ENCODE data around the gene RPS6KA3. TPM values are rescaled to one million over a fixed set of nuclear protein-coding genes. Genes with fewer than 3 reads are reported as not detected.
A peak's percentile ranks its signal among the peaks of the same experiment; 100 is the strongest.
"Not testable (repeated sequence)": the region's sequence is repeated elsewhere in the genome, so short reads cannot be mapped to it uniquely, and the experiment has no call there.

Gene RPS6KA3
- total RNA-seq, 1 experiment from 2014 or later, result 35.0 TPM

- Histone ChIP-seq H3K27ac (ENCODE audit: low read length) (no peak overlapping the region), H2AFZ (ENCODE audit: low read length) (no peak overlapping the region), H3K4me3 (ENCODE audit: low read length) (no peak overlapping the region), H3K36me3 (ENCODE audit: insufficient read depth, low read length) (no peaks in the 10 kb centered on the region), H3K79me2 (ENCODE audit: low read length) (peaks cover 97% of the 10 kb centered on the region), H3K9me2 (replicated peaks; ENCODE audit: insufficient read depth, low read length) (no peaks in the 10 kb centered on the region), H4K20me1 (ENCODE audit: insufficient read depth, low read depth, low read length) (peaks cover 3% of the 10 kb centered on the region; the same call in 1 of the 2 replicates), H3K9me3 (ENCODE audit: low read length) (no peaks in the 10 kb centered on the region), H3K27me3 (ENCODE audit: low read length) (no peaks in the 10 kb centered on the region), H3K4me2 (ENCODE audit: low read depth, low read length, poor library complexity, severe bottlenecking) (no peak overlapping the region), H3K9ac (ENCODE audit: low read length) (no peak overlapping the region), H3K4me1 (ENCODE audit: low read length) (peaks cover 46% of the 10 kb centered on the region)
- peak; percentile 34 for DNase-seq
These were observed 5.8 kb downstream of the RPS6KA3 start for GRCh38 chrX:20260885-20261284.

GRCh38 chrX:20254712-20255299 is 11.9 kb downstream of the RPS6KA3 start:
- Histone ChIP-seq H3K4me1 (ENCODE audit: low read length) (peaks cover 7% of the 10 kb centered on the region; the same call in 1 of the 2 replicates), H3K9ac (ENCODE audit: low read length) (no peak overlapping the region), H3K79me2 (ENCODE audit: low read length) (peaks cover 93% of the 10 kb centered on the region), H3K36me3 (ENCODE audit: insufficient read depth, low read length) (no peaks in the 10 kb centered on the region), H3K27ac (ENCODE audit: low read length) (no peak overlapping the region), H3K4me2 (ENCODE audit: low read depth, low read length, poor library complexity, severe bottlenecking) (no peak overlapping the region), H4K20me1 (ENCODE audit: insufficient read depth, low read depth, low read length) (no peaks in the 10 kb centered on the region), H2AFZ (ENCODE audit: low read length) (no peak overlapping the region), H3K4me3 (ENCODE audit: low read length) (no peak overlapping the region), H3K9me2 (replicated peaks; ENCODE audit: insufficient read depth, low read length) (no peaks in the 10 kb centered on the region), H3K27me3 (ENCODE audit: low read length) (no peaks in the 10 kb centered on the region), H3K9me3 (ENCODE audit: low read length) (no peaks in the 10 kb centered on the region)
- DNase-seq, result no peak

GRCh38 chrX:20253232-20253543 is 13.5 kb downstream of the RPS6KA3 start:
- Histone ChIP-seq H3K27ac (ENCODE audit: low read length) (no peak overlapping the region), H3K36me3 (ENCODE audit: insufficient read depth, low read length) (no peaks in the 10 kb centered on the region), H3K9ac (ENCODE audit: low read length) (no peak overlapping the region), H3K9me3 (ENCODE audit: low read length) (no peaks in the 10 kb centered on the region), H3K4me2 (ENCODE audit: low read depth, low read length, poor library complexity, severe bottlenecking) (no peak overlapping the region), H3K9me2 (replicated peaks; ENCODE audit: insufficient read depth, low read length) (no peaks in the 10 kb centered on the region), H4K20me1 (ENCODE audit: insufficient read depth, low read depth, low read length) (no peaks in the 10 kb centered on the region), H3K27me3 (ENCODE audit: low read length) (no peaks in the 10 kb centered on the region), H3K79me2 (ENCODE audit: low read length) (peaks cover 90% of the 10 kb centered on the region), H3K4me1 (ENCODE audit: low read length) (peaks cover 2% of the 10 kb centered on the region; the same call in 1 of the 2 replicates), H3K4me3 (ENCODE audit: low read length) (no peak overlapping the region), H2AFZ (ENCODE audit: low read length) (no peak overlapping the region)
- no peak for DNase-seq

GRCh38 chrX:20252381-20253231 is 14.1 kb downstream of the RPS6KA3 start:
- peaks cover 2% of the 10 kb centered on the region; the same call in 1 of the 2 replicates for H3K4me1 ChIP-seq (ENCODE audit: low read length)

GRCh38 chrX:20251691-20252090 is 15.0 kb downstream of the RPS6KA3 start:
- Histone ChIP-seq H3K9me2 (replicated peaks; ENCODE audit: insufficient read depth, low read length) (no peaks in the 10 kb centered on the region), H3K27ac (ENCODE audit: low read length) (no peak overlapping the region), H2AFZ (ENCODE audit: low read length) (no peak overlapping the region), H3K4me2 (ENCODE audit: low read depth, low read length, poor library complexity, severe bottlenecking) (no peak overlapping the region), H3K4me3 (ENCODE audit: low read length) (no peak overlapping the region), H3K27me3 (ENCODE audit: low read length) (no peaks in the 10 kb centered on the region), H3K36me3 (ENCODE audit: insufficient read depth, low read length) (no peaks in the 10 kb centered on the region), H3K9ac (ENCODE audit: low read length) (no peak overlapping the region), H3K79me2 (ENCODE audit: low read length) (peaks cover 87% of the 10 kb centered on the region), H3K4me1 (ENCODE audit: low read length) (peaks cover 2% of the 10 kb centered on the region; the same call in 1 of the 2 replicates), H4K20me1 (ENCODE audit: insufficient read depth, low read depth, low read length) (no peaks in the 10 kb centered on the region), H3K9me3 (ENCODE audit: low read length) (no peaks in the 10 kb centered on the region)
- DNase-seq, result no peak

More at GRCh38 chrX:20252381-20253231, 14.1 kb downstream of the RPS6KA3 start:
- Histone ChIP-seq H3K9me2 (replicated peaks; ENCODE audit: insufficient read depth, low read length) (no peaks in the 10 kb centered on the region), H3K79me2 (ENCODE audit: low read length) (peaks cover 89% of the 10 kb centered on the region), H2AFZ (ENCODE audit: low read length) (no peak overlapping the region), H3K4me2 (ENCODE audit: low read depth, low read length, poor library complexity, severe bottlenecking) (no peak overlapping the region), H3K9me3 (ENCODE audit: low read length) (no peaks in the 10 kb centered on the region), H3K27ac (ENCODE audit: low read length) (no peak overlapping the region), H3K27me3 (ENCODE audit: low read length) (no peaks in the 10 kb centered on the region), H3K9ac (ENCODE audit: low read length) (no peak overlapping the region), H4K20me1 (ENCODE audit: insufficient read depth, low read depth, low read length) (no peaks in the 10 kb centered on the region), H3K4me3 (ENCODE audit: low read length) (no peak overlapping the region), H3K36me3 (ENCODE audit: insufficient read depth, low read length) (no peaks in the 10 kb centered on the region)
- peak; percentile 86 for DNase-seq

GRCh38 chrX:20250146-20250545 is 16.6 kb downstream of the RPS6KA3 start:
- H3K36me3 ChIP-seq (ENCODE audit: insufficient read depth, low read length); H3K4me1 ChIP-seq (ENCODE audit: low read length); H2AFZ ChIP-seq (ENCODE audit: low read length); H3K9ac ChIP-seq (ENCODE audit: low read length); H4K20me1 ChIP-seq (ENCODE audit: insufficient read depth, low read depth, low read length); H3K27me3 ChIP-seq (ENCODE audit: low read length); H3K4me2 ChIP-seq (ENCODE audit: low read depth, low read length, poor library complexity, severe bottlenecking); DNase-seq; H3K9me3 ChIP-seq (ENCODE audit: low read length); H3K9me2 ChIP-seq (replicated peaks; ENCODE audit: insufficient read depth, low read length); H3K27ac ChIP-seq (ENCODE audit: low read length); H3K4me3 ChIP-seq (ENCODE audit: low read length): not testable (repeated sequence)
- H3K79me2 ChIP-seq (ENCODE audit: low read length), result peaks cover 94% of the 10 kb centered on the region

- no peak overlapping the region for H3K9ac ChIP-seq (ENCODE audit: low read length)
- no peaks in the 10 kb centered on the region for H3K36me3 ChIP-seq (ENCODE audit: insufficient read depth, low read length)
- no peak overlapping the region for H3K4me3 ChIP-seq (ENCODE audit: low read length)
- H4K20me1 ChIP-seq (ENCODE audit: insufficient read depth, low read depth, low read length), result no peaks in the 10 kb centered on the region
- no peaks in the 10 kb centered on the region for H3K9me3 ChIP-seq (ENCODE audit: low read length)
- no peak for DNase-seq
- no peak overlapping the region for H3K27ac ChIP-seq (ENCODE audit: low read length)
- H3K9me2 ChIP-seq (replicated peaks; ENCODE audit: insufficient read depth, low read length), result no peaks in the 10 kb centered on the region
- no peaks in the 10 kb centered on the region for H3K4me1 ChIP-seq (ENCODE audit: low read length)
- no peak overlapping the region for H3K4me2 ChIP-seq (ENCODE audit: low read depth, low read length, poor library complexity, severe bottlenecking)
- H2AFZ ChIP-seq (ENCODE audit: low read length), result no peak overlapping the region
- H3K79me2 ChIP-seq (ENCODE audit: low read length), result peaks cover 94% of the 10 kb centered on the region
- H3K27me3 ChIP-seq (ENCODE audit: low read length), result no peaks in the 10 kb centered on the region
These were observed 18.0 kb downstream of the RPS6KA3 start for GRCh38 chrX:20248592-20249192.

- Histone ChIP-seq H3K4me3 (ENCODE audit: low read length) (no peak overlapping the region), H4K20me1 (ENCODE audit: insufficient read depth, low read depth, low read length) (no peaks in the 10 kb centered on the region), H3K9me2 (replicated peaks; ENCODE audit: insufficient read depth, low read length) (no peaks in the 10 kb centered on the region), H3K79me2 (ENCODE audit: low read length) (peaks cover 93% of the 10 kb centered on the region), H3K9ac (ENCODE audit: low read length) (no peak overlapping the region), H3K36me3 (ENCODE audit: insufficient read depth, low read length) (peaks cover 17% of the 10 kb centered on the region; the same call in 1 of the 2 replicates), H3K4me2 (ENCODE audit: low read depth, low read length, poor library complexity, severe bottlenecking) (no peak overlapping the region), H3K27ac (ENCODE audit: low read length) (no peak overlapping the region), H3K4me1 (ENCODE audit: low read length) (no peaks in the 10 kb centered on the region), H3K9me3 (ENCODE audit: low read length) (0 out of 2 replicates have a peak, but pooled peaks cover 2% of the 10 kb centered on the region), H3K27me3 (ENCODE audit: low read length) (no peaks in the 10 kb centered on the region), H2AFZ (ENCODE audit: low read length) (no peak overlapping the region)
- no peak for DNase-seq
These were observed 21.8 kb downstream of the RPS6KA3 start for GRCh38 chrX:20244931-20245330.
